ENCODE results near the gene KMT2E.
A peak's percentile ranks its signal among the peaks of the same experiment; 100 is the strongest.
"Not testable (repeated sequence)": the region's sequence is repeated elsewhere in the genome, so short reads cannot be mapped to it uniquely, and the experiment has no call there.

The KMT2E gene

GRCh38 chr7:104984585-104985258, 29.3 kb upstream of the KMT2E start:
- Histone ChIP-seq H3K27me3 (ENCODE audit: insufficient read depth, low read length) (no peaks in the 10 kb centered on the region), H3K9me3 (ENCODE audit: insufficient read depth, low read depth, low read length) (no peaks in the 10 kb centered on the region), H3K9ac (ENCODE audit: low read depth, low read length) (peak overlapping the region; percentile 94; the same call in 1 of the 2 replicates), H3K27ac (ENCODE audit: low read length) (peak overlapping the region; percentile 84), H3K4me3 (ENCODE audit: low read length) (peak overlapping the region; percentile 77), H3K36me3 (ENCODE audit: insufficient read depth, low read depth, low read length) (peaks cover 5% of the 10 kb centered on the region; the same call in 1 of the 2 replicates), H3K4me1 (ENCODE audit: insufficient read depth, low read length) (peaks cover 20% of the 10 kb centered on the region)

GRCh38 chr7:104985259-104985617, 28.8 kb upstream of the KMT2E start:
- no peaks in the 10 kb centered on the region for H3K9me3 ChIP-seq (ENCODE audit: insufficient read depth, low read depth, low read length)
- peaks cover 15% of the 10 kb centered on the region for H3K4me1 ChIP-seq (ENCODE audit: insufficient read depth, low read length)
- no peak overlapping the region; the same call in 1 of the 2 replicates for H3K9ac ChIP-seq (ENCODE audit: low read depth, low read length)
- no peaks in the 10 kb centered on the region for H3K27me3 ChIP-seq (ENCODE audit: insufficient read depth, low read length)
- peaks cover 7% of the 10 kb centered on the region; the same call in 1 of the 2 replicates for H3K36me3 ChIP-seq (ENCODE audit: insufficient read depth, low read depth, low read length)
- H3K4me3 ChIP-seq (ENCODE audit: low read length): peak overlapping the region; percentile 77
- H3K27ac ChIP-seq (ENCODE audit: low read length): no peak overlapping the region

- H3K9ac ChIP-seq (ENCODE audit: low read depth, low read length): no peak overlapping the region
- no peaks in the 10 kb centered on the region for H3K27me3 ChIP-seq (ENCODE audit: insufficient read depth, low read length)
- H3K27ac ChIP-seq (ENCODE audit: low read length): no peak overlapping the region
- peaks cover 12% of the 10 kb centered on the region; the same call in 1 of the 2 replicates for H3K4me1 ChIP-seq (ENCODE audit: insufficient read depth, low read length)
- no peak overlapping the region for H3K4me3 ChIP-seq (ENCODE audit: low read length)
- no peaks in the 10 kb centered on the region for H3K9me3 ChIP-seq (ENCODE audit: insufficient read depth, low read depth, low read length)
- peaks cover 22% of the 10 kb centered on the region for H3K36me3 ChIP-seq (ENCODE audit: insufficient read depth, low read depth, low read length)
These were observed 27.3 kb upstream of the KMT2E start for GRCh38 chr7:104986628-104987259.

- not testable (repeated sequence) for H3K27me3 ChIP-seq (ENCODE audit: insufficient read depth, low read length); H3K27ac ChIP-seq (ENCODE audit: low read length); H3K9me3 ChIP-seq (ENCODE audit: insufficient read depth, low read depth, low read length); H3K9ac ChIP-seq (ENCODE audit: low read depth, low read length); H3K4me3 ChIP-seq (ENCODE audit: low read length)
- Histone ChIP-seq H3K4me1 (ENCODE audit: insufficient read depth, low read length) (peaks cover 12% of the 10 kb centered on the region; the same call in 1 of the 2 replicates), H3K36me3 (ENCODE audit: insufficient read depth, low read depth, low read length) (peaks cover 26% of the 10 kb centered on the region)
These were observed 26.6 kb upstream of the KMT2E start for GRCh38 chr7:104987403-104987802.

GRCh38 chr7:104990983-104991382, 23.0 kb upstream of the KMT2E start:
- no peak overlapping the region for H3K4me3 ChIP-seq (ENCODE audit: low read length)
- H3K9ac ChIP-seq (ENCODE audit: low read depth, low read length): no peak overlapping the region
- no peaks in the 10 kb centered on the region for H3K9me3 ChIP-seq (ENCODE audit: insufficient read depth, low read depth, low read length)
- H3K4me1 ChIP-seq (ENCODE audit: insufficient read depth, low read length): peaks cover 4% of the 10 kb centered on the region; the same call in 1 of the 2 replicates
- H3K36me3 ChIP-seq (ENCODE audit: insufficient read depth, low read depth, low read length): peaks cover 44% of the 10 kb centered on the region
- H3K27ac ChIP-seq (ENCODE audit: low read length): no peak overlapping the region
- H3K27me3 ChIP-seq (ENCODE audit: insufficient read depth, low read length): no peaks in the 10 kb centered on the region

GRCh38 chr7:104992306-104992705, 21.7 kb upstream of the KMT2E start:
- Histone ChIP-seq H3K4me3 (ENCODE audit: low read length) (no peak overlapping the region), H3K27me3 (ENCODE audit: insufficient read depth, low read length) (no peaks in the 10 kb centered on the region), H3K4me1 (ENCODE audit: insufficient read depth, low read length) (peaks cover 4% of the 10 kb centered on the region; the same call in 1 of the 2 replicates), H3K36me3 (ENCODE audit: insufficient read depth, low read depth, low read length) (peaks cover 51% of the 10 kb centered on the region), H3K9ac (ENCODE audit: low read depth, low read length) (no peak overlapping the region), H3K9me3 (ENCODE audit: insufficient read depth, low read depth, low read length) (no peaks in the 10 kb centered on the region), H3K27ac (ENCODE audit: low read length) (no peak overlapping the region)

- no peak overlapping the region for H3K27ac ChIP-seq (ENCODE audit: low read length)
- no peaks in the 10 kb centered on the region for H3K4me1 ChIP-seq (ENCODE audit: insufficient read depth, low read length)
- H3K36me3 ChIP-seq (ENCODE audit: insufficient read depth, low read depth, low read length): peaks cover 51% of the 10 kb centered on the region
- no peaks in the 10 kb centered on the region for H3K27me3 ChIP-seq (ENCODE audit: insufficient read depth, low read length)
- no peaks in the 10 kb centered on the region for H3K9me3 ChIP-seq (ENCODE audit: insufficient read depth, low read depth, low read length)
- no peak overlapping the region for H3K4me3 ChIP-seq (ENCODE audit: low read length)
- no peak overlapping the region for H3K9ac ChIP-seq (ENCODE audit: low read depth, low read length)
These were observed 20.7 kb upstream of the KMT2E start for GRCh38 chr7:104993217-104993862.

- Histone ChIP-seq H3K4me3 (ENCODE audit: low read length) (no peak overlapping the region), H3K9ac (ENCODE audit: low read depth, low read length) (no peak overlapping the region), H3K27me3 (ENCODE audit: insufficient read depth, low read length) (no peaks in the 10 kb centered on the region), H3K4me1 (ENCODE audit: insufficient read depth, low read length) (peaks cover 3% of the 10 kb centered on the region; the same call in 1 of the 2 replicates), H3K27ac (ENCODE audit: low read length) (no peak overlapping the region), H3K36me3 (ENCODE audit: insufficient read depth, low read depth, low read length) (peaks cover 56% of the 10 kb centered on the region; the same call in 1 of the 2 replicates), H3K9me3 (ENCODE audit: insufficient read depth, low read depth, low read length) (no peaks in the 10 kb centered on the region)
These were observed 15.8 kb upstream of the KMT2E start for GRCh38 chr7:104998040-104998752.

GRCh38 chr7:105000200-105000599, 13.8 kb upstream of the KMT2E start:
- peaks cover 55% of the 10 kb centered on the region; the same call in 1 of the 2 replicates for H3K36me3 ChIP-seq (ENCODE audit: insufficient read depth, low read depth, low read length)
- H3K4me1 ChIP-seq (ENCODE audit: insufficient read depth, low read length): peaks cover 8% of the 10 kb centered on the region; the same call in 1 of the 2 replicates
- H3K4me3 ChIP-seq (ENCODE audit: low read length): no peak overlapping the region
- H3K9ac ChIP-seq (ENCODE audit: low read depth, low read length): no peak overlapping the region
- H3K27ac ChIP-seq (ENCODE audit: low read length): no peak overlapping the region
- no peaks in the 10 kb centered on the region for H3K9me3 ChIP-seq (ENCODE audit: insufficient read depth, low read depth, low read length)
- H3K27me3 ChIP-seq (ENCODE audit: insufficient read depth, low read length): no peaks in the 10 kb centered on the region

- Histone ChIP-seq H3K27me3 (ENCODE audit: insufficient read depth, low read length) (no peaks in the 10 kb centered on the region), H3K36me3 (ENCODE audit: insufficient read depth, low read depth, low read length) (peaks cover 49% of the 10 kb centered on the region; the same call in 1 of the 2 replicates), H3K4me1 (ENCODE audit: insufficient read depth, low read length) (peaks cover 8% of the 10 kb centered on the region; the same call in 1 of the 2 replicates), H3K9ac (ENCODE audit: low read depth, low read length) (no peak overlapping the region), H3K9me3 (ENCODE audit: insufficient read depth, low read depth, low read length) (no peaks in the 10 kb centered on the region), H3K27ac (ENCODE audit: low read length) (no peak overlapping the region), H3K4me3 (ENCODE audit: low read length) (no peak overlapping the region)
These were observed 13.1 kb upstream of the KMT2E start for GRCh38 chr7:105000927-105001336.

GRCh38 chr7:105001652-105002184, 12.3 kb upstream of the KMT2E start:
- Histone ChIP-seq H3K36me3 (ENCODE audit: insufficient read depth, low read depth, low read length) (peaks cover 49% of the 10 kb centered on the region; the same call in 1 of the 2 replicates), H3K27ac (ENCODE audit: low read length) (no peak overlapping the region), H3K4me3 (ENCODE audit: low read length) (no peak overlapping the region), H3K9ac (ENCODE audit: low read depth, low read length) (no peak overlapping the region), H3K27me3 (ENCODE audit: insufficient read depth, low read length) (no peaks in the 10 kb centered on the region), H3K4me1 (ENCODE audit: insufficient read depth, low read length) (peaks cover 8% of the 10 kb centered on the region; the same call in 1 of the 2 replicates), H3K9me3 (ENCODE audit: insufficient read depth, low read depth, low read length) (no peaks in the 10 kb centered on the region)
